ENCODE measurements around the gene SENP6. TPM values are rescaled to one million over a fixed set of nuclear protein-coding genes. Genes with fewer than 3 reads are reported as not detected.
"Not testable (repeated sequence)": the region's sequence is repeated elsewhere in the genome, so short reads cannot be mapped to it uniquely, and the experiment has no call there.

SENP6 gene
- total and polyA plus RNA-seq, 2 experiments from 2014 or later = 35.9 to 102 TPM

DNA sequence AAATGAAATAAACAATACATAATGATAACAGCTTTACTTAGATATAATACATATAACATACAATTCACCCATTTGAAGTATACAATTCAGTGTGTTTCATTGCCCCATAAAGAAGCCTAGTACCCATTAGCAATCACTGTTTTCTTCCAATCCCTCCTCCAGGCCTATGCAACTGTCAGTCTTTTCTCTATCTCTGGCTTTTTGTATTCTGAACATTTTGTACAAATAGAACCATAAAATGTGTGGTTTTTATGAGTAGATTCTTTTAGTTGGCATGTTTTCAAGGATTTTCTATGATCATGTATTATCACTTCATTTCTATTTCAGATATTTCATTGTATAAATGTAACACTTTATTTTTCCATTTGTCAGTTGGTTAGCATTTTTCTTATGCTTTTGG is 92.7 kb downstream of the SENP6 start:
- TF ChIP-seq EZH2 (IDR thresholded peaks at IDR 0.05; ENCODE audit: borderline replicate concordance) = no peak
- no peak for TF ChIP-seq EZH2phosphoT487 (IDR thresholded peaks at IDR 0.05; ENCODE audit: low read depth, severe bottlenecking, unreplicated experiment)
- TF ChIP-seq CTCF (IDR thresholded peaks at IDR 0.05; ENCODE audit: poor library complexity) = no peak
- Histone ChIP-seq H3K27ac (no peak overlapping the region), H3K79me2 (no peaks in the 10 kb centered on the region), H3K27me3 (no peaks in the 10 kb centered on the region), H3K4me3 (no peak overlapping the region), H3K9me3 (ENCODE audit: low read depth) (no peaks in the 10 kb centered on the region), H3K4me1 (ENCODE audit: insufficient read depth) (no peaks in the 10 kb centered on the region), H3K4me2 (no peak overlapping the region), H3K9me2 (replicated peaks; ENCODE audit: insufficient read depth) (no peaks in the 10 kb centered on the region), H3K36me3 (replicated peaks; ENCODE audit: insufficient read depth, low read depth) (no peaks in the 10 kb centered on the region), H4K20me1 (ENCODE audit: insufficient read depth, poor library complexity, severe bottlenecking) (no peaks in the 10 kb centered on the region), H2AFZ (no peak overlapping the region)
- DNase-seq (ENCODE audit: low spot score) = no peak

- H3K4me1 ChIP-seq (ENCODE audit: insufficient read depth); H2AFZ ChIP-seq; H4K20me1 ChIP-seq (ENCODE audit: insufficient read depth, poor library complexity, severe bottlenecking); H3K9me3 ChIP-seq (ENCODE audit: low read depth); H3K79me2 ChIP-seq; H3K27ac ChIP-seq; DNase-seq (ENCODE audit: low spot score); H3K4me2 ChIP-seq; H3K9me2 ChIP-seq (replicated peaks; ENCODE audit: insufficient read depth); H3K4me3 ChIP-seq; H3K27me3 ChIP-seq; H3K36me3 ChIP-seq (replicated peaks; ENCODE audit: insufficient read depth, low read depth): not testable (repeated sequence)
- WGBS (ENCODE audit: low lambda C conversion rate, missing lambda C conversion rate) = 100% methylated on average over 4 of the region's 4 CpGs
Observed at GRCh38 chr6:75708334-75708733, 106.7 kb downstream of the SENP6 start.

- Histone ChIP-seq H3K9me2 (replicated peaks; ENCODE audit: insufficient read depth) (no peaks in the 10 kb centered on the region), H3K27me3 (no peaks in the 10 kb centered on the region), H2AFZ (no peak overlapping the region), H4K20me1 (ENCODE audit: insufficient read depth, poor library complexity, severe bottlenecking) (no peaks in the 10 kb centered on the region), H3K4me2 (no peak overlapping the region), H3K9me3 (ENCODE audit: low read depth) (no peaks in the 10 kb centered on the region), H3K27ac (no peak overlapping the region), H3K36me3 (replicated peaks; ENCODE audit: insufficient read depth, low read depth) (no peaks in the 10 kb centered on the region), H3K4me3 (no peak overlapping the region), H3K79me2 (no peaks in the 10 kb centered on the region), H3K4me1 (ENCODE audit: insufficient read depth) (no peaks in the 10 kb centered on the region)
- no peak for DNase-seq (ENCODE audit: low spot score)
- 73% methylated on average over 2 of the region's 2 CpGs for WGBS (ENCODE audit: low lambda C conversion rate, missing lambda C conversion rate)
- no peak for TF ChIP-seq EZH2phosphoT487 (IDR thresholded peaks at IDR 0.05; ENCODE audit: low read depth, severe bottlenecking, unreplicated experiment)
- TF ChIP-seq CTCF (IDR thresholded peaks at IDR 0.05; ENCODE audit: poor library complexity) = no peak
- no peak for TF ChIP-seq EZH2 (IDR thresholded peaks at IDR 0.05; ENCODE audit: borderline replicate concordance)
Observed at GRCh38 chr6:75711173-75711572, 109.5 kb downstream of the SENP6 start.

GRCh38 chr6:75719133-75719532 is 117.5 kb downstream of the SENP6 start:
- Histone ChIP-seq H3K4me2 (no peak overlapping the region), H3K27me3 (no peaks in the 10 kb centered on the region), H3K4me1 (ENCODE audit: insufficient read depth) (no peaks in the 10 kb centered on the region), H4K20me1 (ENCODE audit: insufficient read depth, poor library complexity, severe bottlenecking) (no peaks in the 10 kb centered on the region), H3K27ac (no peak overlapping the region), H2AFZ (no peak overlapping the region), H3K9me2 (replicated peaks; ENCODE audit: insufficient read depth) (no peaks in the 10 kb centered on the region), H3K36me3 (replicated peaks; ENCODE audit: insufficient read depth, low read depth) (no peaks in the 10 kb centered on the region), H3K4me3 (no peak overlapping the region), H3K79me2 (no peaks in the 10 kb centered on the region), H3K9me3 (ENCODE audit: low read depth) (no peaks in the 10 kb centered on the region)
- DNase-seq (ENCODE audit: low spot score) = no peak
- whole genome bisulfite sequencing (ENCODE audit: low lambda C conversion rate, missing lambda C conversion rate) = 90% methylated on average over 3 of the region's 3 CpGs
- TF ChIP-seq EZH2 (IDR thresholded peaks at IDR 0.05; ENCODE audit: borderline replicate concordance) (no peak), CTCF (IDR thresholded peaks at IDR 0.05; ENCODE audit: poor library complexity) (no peak), EZH2phosphoT487 (IDR thresholded peaks at IDR 0.05; ENCODE audit: low read depth, severe bottlenecking, unreplicated experiment) (no peak)

All from hepatocyte (in vitro differentiated cells).